Body of pancreas (tissue), 4 donors: ENCODE measurements around the gene CABP7. TPM values are rescaled to one million over a fixed set of nuclear protein-coding genes. Genes with fewer than 3 reads are reported as not detected.

Source experiments
- ATAC-seq: fragments of 150-250 bp; one replicate; pipeline ENCODE4 v1.9.1; 2016
- DNase-seq, 4 donors: peaks; one replicate each; pipeline ENCODE4 v3.0.0-alpha.2; 2019
- H3K27ac ChIP-seq, 4 donors: fragments of 200-600 bp; sonication (generic); 1 replicate in 3 of 4; 2 replicates in 1 of 4; pipeline versions ENCODE4 v1.5.1 to v1.6.1; 2016 to 2019; ENCODE audit warnings: mild to moderate bottlenecking in 1 of 4, mixed read lengths in 1 of 4, moderate library complexity in 1 of 4
- H3K27me3 ChIP-seq, 2 donors: fragments of 200-600 bp; sonication (generic); one replicate each; pipeline ENCODE4 v1.6.0; 2016; ENCODE audit warnings: mild to moderate bottlenecking in 1 of 2
- H3K36me3 ChIP-seq, 2 donors: fragments of 200-600 bp; sonication (generic); replicated peaks in 1 of 2; 2 replicates each; pipeline ENCODE4 v1.5.1; 2016; ENCODE audit warnings: low read depth in 2 of 2; ENCODE audit not compliant: insufficient read depth in 1 of 2
- H3K4me1 ChIP-seq: fragments of 200-600 bp; sonication (generic); one replicate; pipeline ENCODE4 v1.6.0; 2016
- H3K4me3 ChIP-seq, 2 donors: fragments of 200-600 bp; sonication (generic); 1 replicate in 1 of 2; 2 replicates in 1 of 2; pipeline ENCODE4 v1.5.1; 2016 to 2019
- H3K9me3 ChIP-seq, 3 donors: fragments of 200-600 bp; sonication (generic); 1 replicate in 2 of 3; 2 replicates in 1 of 3; pipeline ENCODE4 v1.5.1; 2016
- POLR2A ChIP-seq, 3 donors: fragments of 450-650 bp; IDR thresholded peaks; one replicate each; pipeline ENCODE4 v1.6.1; 2016; ENCODE audit warnings: antibody characterized with exemption in 3 of 3, mild to moderate bottlenecking in 2 of 3
- WGBS, 2 donors: methylation state at CpG; one replicate each; pipeline ENCODE4 v1.1.5; 2017; 5-methylcytosine and 5-hydroxymethylcytosine counted together
- intact Hi-C: fragments of 100-400 bp; cut with DNase I; formaldehyde crosslinking; loops from one replicate; pipeline ENCODE4 v1.15.1; 2023
- total RNA-seq, 2 donors: library from RNA; depleted of rRNA; stranded (reverse); fragments of >200 nt; gene quantifications; one replicate each; pipeline ENCODE4 v1.1.0, GENCODE V29; 2016
- TF ChIP-seq, protein P1 (sequence below), 7 experiments: fragments of 450-650 bp in 4 of 7; fragments of 200-600 bp in 3 of 7; sonication (generic) in 3 of 7; IDR thresholded peaks; one replicate each; pipeline ENCODE4 v1.5.1; 2016 to 2019; ENCODE audit warnings: antibody characterized with exemption in 7 of 7

Gene CABP7
- total RNA-seq, 2 donors from 2014 or later, result 0.78 to 2.6 TPM

DNA sequence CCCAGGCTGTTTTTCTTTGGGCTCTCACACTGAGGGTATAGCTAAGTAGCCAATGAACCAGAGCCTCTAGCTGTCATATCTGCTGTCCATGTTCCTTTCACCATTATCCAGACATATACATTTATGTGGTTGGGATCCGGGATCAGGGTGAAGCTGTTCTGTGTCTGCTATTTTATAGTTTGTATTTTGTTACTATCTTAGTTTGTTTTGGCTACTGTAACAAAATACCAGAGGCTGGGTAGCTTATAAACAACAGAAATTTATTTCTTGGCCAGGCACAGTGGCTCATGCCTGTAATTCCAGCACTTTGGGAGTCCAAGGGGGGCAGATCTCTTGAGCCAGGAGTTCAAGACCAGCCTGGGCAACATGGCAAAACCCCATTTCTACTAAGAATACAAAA is 40.5 kb upstream of the CABP7 start:
- DNase-seq (no peak), ATAC-seq (no peak)
- Histone ChIP-seq H3K4me3 (no peak overlapping the region), H3K27ac (no peak overlapping the region), H3K36me3 (peaks cover 24 to 46% of the 10 kb centered on the region in 2 donors), H3K4me1 (no peaks in the 10 kb centered on the region), H3K27me3 (no peaks in the 10 kb centered on the region), H3K9me3 (no peaks in the 10 kb centered on the region)
- intact Hi-C loops, result no loop called here
- WGBS, 2 donors, result 91 to 96% methylated on average over 1 of the region's 1 CpG
- no peak for TF ChIP-seq POLR2A (IDR thresholded peaks at IDR 0.05)
- TF ChIP-seq, protein P1, sequence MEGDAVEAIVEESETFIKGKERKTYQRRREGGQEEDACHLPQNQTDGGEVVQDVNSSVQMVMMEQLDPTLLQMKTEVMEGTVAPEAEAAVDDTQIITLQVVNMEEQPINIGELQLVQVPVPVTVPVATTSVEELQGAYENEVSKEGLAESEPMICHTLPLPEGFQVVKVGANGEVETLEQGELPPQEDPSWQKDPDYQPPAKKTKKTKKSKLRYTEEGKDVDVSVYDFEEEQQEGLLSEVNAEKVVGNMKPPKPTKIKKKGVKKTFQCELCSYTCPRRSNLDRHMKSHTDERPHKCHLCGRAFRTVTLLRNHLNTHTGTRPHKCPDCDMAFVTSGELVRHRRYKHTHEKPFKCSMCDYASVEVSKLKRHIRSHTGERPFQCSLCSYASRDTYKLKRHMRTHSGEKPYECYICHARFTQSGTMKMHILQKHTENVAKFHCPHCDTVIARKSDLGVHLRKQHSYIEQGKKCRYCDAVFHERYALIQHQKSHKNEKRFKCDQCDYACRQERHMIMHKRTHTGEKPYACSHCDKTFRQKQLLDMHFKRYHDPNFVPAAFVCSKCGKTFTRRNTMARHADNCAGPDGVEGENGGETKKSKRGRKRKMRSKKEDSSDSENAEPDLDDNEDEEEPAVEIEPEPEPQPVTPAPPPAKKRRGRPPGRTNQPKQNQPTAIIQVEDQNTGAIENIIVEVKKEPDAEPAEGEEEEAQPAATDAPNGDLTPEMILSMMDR (IDR thresholded peaks at IDR 0.05), result no peak

DNA sequence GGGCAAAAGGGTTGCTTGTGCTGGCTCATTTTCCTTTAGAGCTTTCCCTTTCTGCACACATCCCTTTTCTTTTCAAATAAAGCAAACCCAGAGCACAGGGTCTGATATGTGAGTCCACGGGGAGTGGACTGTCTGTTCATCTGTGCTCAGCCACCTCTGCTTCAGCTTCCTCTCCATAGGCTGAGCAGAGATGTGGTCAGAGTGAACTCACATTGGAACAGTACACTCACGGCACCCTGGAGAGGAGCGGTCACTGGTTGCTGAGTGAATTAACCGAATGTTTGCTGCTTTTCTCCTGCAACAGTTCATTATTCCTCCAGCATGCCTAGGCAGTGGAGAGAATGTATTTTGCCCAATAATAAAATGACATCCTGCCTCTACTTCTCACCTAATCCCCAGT is 36.3 kb upstream of the CABP7 start:
- Histone ChIP-seq H3K27me3 (no peaks in the 10 kb centered on the region), H3K4me3 (no peak overlapping the region), H3K9me3 (no peaks in the 10 kb centered on the region), H3K4me1 (no peaks in the 10 kb centered on the region), H3K36me3 (peaks cover 11 to 17% of the 10 kb centered on the region in 2 donors), H3K27ac (no peak overlapping the region)
- 93 to 97% methylated on average over 4 of the region's 4 CpGs for WGBS, 2 donors
- intact Hi-C loops, result no loop called here
- DNase-seq (no peak), ATAC-seq (no peak)
- TF ChIP-seq, protein P1 (IDR thresholded peaks at IDR 0.05), result no peak
- no peak for TF ChIP-seq POLR2A (IDR thresholded peaks at IDR 0.05)

DNA sequence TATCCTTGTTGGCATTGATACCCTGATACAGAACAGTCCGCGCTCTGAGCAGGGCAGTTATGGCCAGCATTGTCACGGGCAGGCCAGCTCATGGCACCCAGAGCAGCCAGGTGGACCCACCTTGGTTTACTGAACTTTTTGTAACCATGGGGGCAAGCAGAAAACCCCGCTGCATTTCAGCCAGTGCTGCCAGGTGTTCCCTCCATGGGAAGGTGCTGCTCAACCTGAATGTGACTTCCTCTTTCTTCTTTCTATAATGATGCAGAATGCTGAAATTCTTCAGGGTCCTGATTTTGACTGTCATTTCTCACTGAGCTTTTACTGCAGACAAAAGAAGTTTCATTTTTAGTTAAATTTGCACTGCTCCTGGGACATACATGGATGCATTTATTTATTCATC is 35.6 kb upstream of the CABP7 start:
- Histone ChIP-seq H3K36me3 (peaks cover 4 to 11% of the 10 kb centered on the region in 2 donors), H3K27me3 (no peaks in the 10 kb centered on the region), H3K4me1 (no peaks in the 10 kb centered on the region), H3K9me3 (no peaks in the 10 kb centered on the region), H3K4me3 (no peak overlapping the region), H3K27ac (no peak overlapping the region)
- DNase-seq (no peak), ATAC-seq (no peak)
- TF ChIP-seq, protein P1 (IDR thresholded peaks at IDR 0.05), result no peak
- TF ChIP-seq POLR2A (IDR thresholded peaks at IDR 0.05), result no peak
- intact Hi-C loops, result no loop called here
- WGBS, 2 donors, result 97 to 98% methylated on average over 4 of the region's 4 CpGs

DNA sequence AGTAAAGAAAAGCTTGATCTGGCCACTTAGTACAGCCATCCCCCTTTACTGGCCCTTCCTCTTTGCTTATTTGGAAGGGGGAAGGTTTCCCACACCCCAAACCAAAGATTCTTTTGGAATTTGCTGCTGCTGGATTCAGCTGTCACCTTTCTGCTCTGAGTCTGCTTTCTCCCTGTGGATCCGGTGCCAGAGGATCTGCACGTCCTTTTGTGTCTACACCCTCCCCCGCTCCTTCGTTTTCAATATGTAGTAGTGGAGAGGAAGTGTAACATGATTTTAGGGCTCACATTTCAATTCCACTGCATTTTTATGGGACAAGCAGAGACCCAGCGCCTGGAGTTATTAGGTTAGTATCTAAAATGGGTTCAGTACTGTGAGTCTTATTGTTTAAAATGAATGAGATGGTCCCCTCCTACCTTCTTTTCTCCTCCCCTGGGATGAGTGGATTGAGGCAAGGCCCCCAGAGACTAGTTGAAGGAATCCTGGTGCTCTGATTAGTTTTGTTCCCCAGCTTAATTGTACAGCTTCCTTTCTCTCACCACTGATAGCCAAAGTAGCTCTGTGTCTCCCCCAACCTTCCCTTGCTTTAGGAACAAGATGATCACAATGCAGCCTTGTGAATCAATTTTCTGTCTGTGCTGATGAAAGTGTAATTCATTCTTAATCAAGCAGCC is 30.5 kb upstream of the CABP7 start:
- H3K4me1 ChIP-seq, result no peaks in the 10 kb centered on the region
- intact Hi-C loops, result no loop called here
- H3K4me3 ChIP-seq, result no peak overlapping the region
- no peaks in the 10 kb centered on the region for H3K27me3 ChIP-seq
- DNase-seq (no peak), ATAC-seq (no peak)
- no peak overlapping the region for H3K27ac ChIP-seq
- peaks cover 0 to 2% of the 10 kb centered on the region in 2 donors for H3K36me3 ChIP-seq
- H3K9me3 ChIP-seq, result no peaks in the 10 kb centered on the region
- TF ChIP-seq POLR2A (IDR thresholded peaks at IDR 0.05), result no peak
- TF ChIP-seq, protein P1 (IDR thresholded peaks at IDR 0.05), result no peak
- WGBS, 2 donors, result 83 to 90% methylated on average over 5 of the region's 5 CpGs

DNA sequence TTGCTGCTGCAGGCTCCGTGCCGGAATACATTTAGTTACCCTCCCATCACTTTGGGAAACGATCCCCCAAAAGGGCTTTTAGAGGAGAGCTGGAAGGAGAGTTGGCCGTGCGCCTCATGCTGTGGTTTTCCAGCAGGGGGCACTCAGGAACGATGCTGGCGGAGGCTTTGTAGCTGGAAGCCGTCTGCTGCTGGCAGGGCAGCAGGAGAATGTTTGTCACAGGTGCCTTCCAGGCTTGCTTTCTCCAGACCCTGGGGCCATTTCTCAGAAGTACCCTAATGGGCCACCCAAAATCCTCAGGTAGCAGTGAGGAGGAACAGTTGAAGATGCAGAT is 30.0 kb upstream of the CABP7 start:
- 8 to 10% methylated on average over 8 of the region's 8 CpGs for WGBS, 2 donors
- H3K36me3 ChIP-seq, result peaks cover 0 to 2% of the 10 kb centered on the region in 2 donors
- TF ChIP-seq, protein P1 (IDR thresholded peaks at IDR 0.05), result peak; percentile 48 to 77 (median 67)
- TF ChIP-seq POLR2A (IDR thresholded peaks at IDR 0.05), result no peak
- H3K27ac ChIP-seq, result no peak overlapping the region
- H3K9me3 ChIP-seq, result no peaks in the 10 kb centered on the region
- intact Hi-C loops, result loop anchor here (5.0 to 10.0 kb wide), 2 partner anchors 315 to 397 kb away; no protein-coding TSS in a partner anchor
- DNase-seq (peak; percentile 56 to 73 (median 67)), ATAC-seq (peak; percentile 66)
- H3K4me1 ChIP-seq, result no peaks in the 10 kb centered on the region
- H3K4me3 ChIP-seq, result no peak overlapping the region
- no peaks in the 10 kb centered on the region for H3K27me3 ChIP-seq
